HG03039 (cell line): Measurements from ENCODE around the gene CPLX3.
A peak's percentile ranks its signal among the peaks of the same experiment; 100 is the strongest.
"Not testable (repeated sequence)": the region's sequence is repeated elsewhere in the genome, so short reads cannot be mapped to it uniquely, and the experiment has no call there.

Experiments used
- ATAC-seq: cut with Tn5 transposase; IDR thresholded peaks from one replicate; pipeline ENCODE4 v1.9.1; 2021; ENCODE audit warnings: mild to moderate bottlenecking, moderate library complexity; ENCODE audit not compliant: unreplicated experiment

The CPLX3 gene, protein sequence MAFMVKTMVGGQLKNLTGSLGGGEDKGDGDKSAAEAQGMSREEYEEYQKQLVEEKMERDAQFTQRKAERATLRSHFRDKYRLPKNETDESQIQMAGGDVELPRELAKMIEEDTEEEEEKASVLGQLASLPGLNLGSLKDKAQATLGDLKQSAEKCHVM

DNA sequence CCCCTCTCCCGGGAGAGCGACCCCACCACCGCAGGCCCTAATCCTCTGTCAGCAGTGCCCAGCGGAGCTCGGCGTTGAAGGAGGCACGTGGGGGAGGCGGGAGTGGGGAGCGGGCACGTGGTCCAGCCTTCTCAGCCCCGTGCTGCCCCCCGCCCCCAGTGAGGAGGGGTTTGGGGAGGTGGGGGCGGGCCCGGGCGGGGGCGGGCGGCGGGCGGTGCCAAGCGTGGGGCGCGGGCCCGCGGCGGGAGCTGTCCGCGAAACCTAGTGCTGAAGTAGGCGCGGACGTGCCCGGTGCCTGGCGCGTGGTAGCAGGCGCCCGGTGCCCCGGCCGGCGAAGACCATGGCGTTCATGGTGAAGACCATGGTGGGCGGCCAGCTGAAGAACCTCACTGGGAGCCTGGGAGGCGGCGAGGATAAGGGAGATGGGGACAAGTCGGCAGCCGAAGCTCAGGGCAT is at the start of gene CPLX3:
Gene CPLX3 (plus strand): TSS at position 264 of the 456 bp plus-strand sequence. CDS start 77 bp downstream, at position 341.
- no peak for ATAC-seq

DNA sequence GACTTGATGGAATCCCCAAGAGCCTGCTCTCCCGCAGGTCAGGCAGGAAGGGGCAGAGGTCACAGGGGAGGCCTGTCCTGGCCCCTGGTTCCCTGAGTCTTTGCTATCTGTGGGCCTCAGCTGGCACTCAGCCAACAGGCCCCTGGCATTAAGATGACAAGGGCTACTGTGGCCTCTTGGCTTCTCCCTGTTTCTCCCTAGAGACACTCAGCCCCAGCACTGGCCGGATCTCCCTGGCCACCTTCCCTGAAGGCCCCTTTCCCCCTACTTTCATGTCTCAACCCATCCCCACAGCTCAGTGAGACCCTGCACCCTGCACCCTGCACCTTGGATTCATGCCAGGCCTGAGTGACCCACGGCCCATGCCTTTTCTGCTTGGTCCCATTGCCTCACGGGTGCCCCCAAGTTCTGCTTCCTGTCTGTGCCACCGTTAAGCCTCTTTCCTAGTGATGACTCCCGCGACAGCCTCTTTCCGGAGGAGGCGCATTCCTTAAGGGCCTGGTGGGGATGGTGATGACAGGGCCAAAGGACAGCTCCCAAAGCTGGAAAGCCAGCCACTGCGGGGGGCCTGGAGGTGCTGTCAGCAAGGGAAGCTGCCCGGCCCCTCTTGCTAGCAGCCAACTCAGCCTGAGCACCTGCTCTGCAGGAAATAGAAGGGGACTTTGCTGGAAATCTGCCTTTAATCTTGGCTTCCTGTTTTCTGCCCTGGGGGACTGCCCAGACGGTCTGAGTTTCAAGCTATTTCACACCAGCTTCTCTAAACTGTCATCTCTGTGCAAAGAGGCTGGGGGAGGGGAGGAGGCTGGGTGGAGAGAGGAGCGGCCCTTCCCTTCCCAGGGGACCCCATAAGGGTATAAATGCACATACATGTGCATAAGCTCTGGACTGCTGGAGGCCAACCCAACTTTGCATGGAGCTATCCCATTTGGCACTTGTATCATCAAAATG is 49.3 kb upstream of the CPLX3 start:
- no peak for ATAC-seq

DNA sequence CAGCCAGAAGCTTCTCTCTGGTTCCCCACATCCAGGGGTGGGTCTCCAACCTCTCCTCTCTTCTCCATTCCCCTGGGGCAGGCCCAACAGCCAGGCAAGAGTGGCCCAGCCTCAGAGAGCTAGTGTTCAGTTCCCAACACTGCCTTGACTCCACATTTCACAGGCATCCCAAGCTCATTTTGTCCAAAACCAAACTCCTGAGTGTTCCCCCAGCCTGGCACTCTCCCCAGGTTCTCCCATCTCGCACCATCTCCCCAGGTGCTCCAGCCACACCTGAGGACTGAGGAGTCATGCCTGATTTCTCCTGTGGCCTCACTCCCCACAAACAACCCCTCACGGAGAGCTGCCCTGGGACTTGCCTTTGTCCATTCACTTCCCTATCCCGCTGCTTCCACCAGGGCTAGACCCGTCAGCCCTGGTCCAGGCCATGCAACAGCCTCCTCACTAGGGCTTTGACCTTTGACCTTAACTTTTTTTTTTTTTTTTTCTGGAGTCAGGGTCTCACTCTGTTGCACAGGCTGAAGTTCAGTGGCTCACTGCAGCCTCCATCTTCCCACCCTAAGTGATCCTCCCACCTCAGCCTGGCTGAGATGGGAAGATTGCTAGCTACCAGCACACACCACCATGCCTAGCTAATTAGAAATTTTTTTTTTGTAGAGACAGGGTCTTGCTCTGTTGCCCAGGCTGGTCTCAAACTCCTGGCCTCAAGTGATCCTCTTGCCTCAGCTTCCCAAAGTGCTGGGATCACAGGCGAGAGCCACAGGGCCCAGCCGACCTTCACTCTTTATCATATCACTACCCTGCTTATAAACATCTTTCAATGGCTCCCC is 48.4 kb upstream of the CPLX3 start:
- no peak for ATAC-seq

DNA sequence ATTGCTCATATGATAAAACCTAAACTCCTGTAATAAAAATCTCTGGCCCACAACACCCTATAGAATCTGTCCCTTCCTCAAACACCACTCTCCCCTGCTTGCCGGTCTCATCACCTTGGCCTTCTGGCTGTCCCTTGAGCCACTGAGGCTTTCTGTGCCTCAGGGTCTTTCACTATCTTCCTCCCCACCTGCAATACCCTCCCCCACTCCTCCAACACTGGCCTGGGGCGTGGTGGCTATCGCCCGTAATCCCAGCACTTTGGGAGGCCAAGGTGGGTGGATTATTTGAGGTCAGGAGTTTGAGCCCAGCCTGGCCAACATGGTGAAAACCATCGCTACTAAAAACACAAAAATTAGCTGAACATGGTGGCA is 47.8 kb upstream of the CPLX3 start:
- ATAC-seq, result no peak

DNA sequence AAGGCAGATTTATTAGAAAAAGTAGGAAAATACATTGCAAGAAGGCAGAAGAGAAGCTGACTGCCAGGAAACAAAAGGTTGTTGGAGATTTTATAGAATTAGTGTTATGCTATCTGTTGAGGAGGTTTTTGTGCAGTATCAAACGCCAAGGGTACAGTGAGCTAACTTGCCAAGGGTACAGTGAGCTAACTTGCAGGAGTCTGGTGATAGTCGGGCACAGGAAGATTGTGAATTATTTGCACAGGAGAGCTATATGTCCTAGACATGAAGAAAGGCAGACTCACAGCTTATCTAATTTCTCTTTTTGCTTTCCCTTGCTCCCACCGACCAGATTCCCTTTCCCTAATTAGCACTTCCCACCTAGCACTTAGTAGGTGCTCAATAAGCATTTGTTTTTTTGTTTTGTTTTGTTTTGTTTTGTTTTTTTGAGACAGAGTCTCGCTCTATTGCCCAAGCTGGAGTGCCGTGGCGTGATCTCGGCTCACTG is 47.2 kb upstream of the CPLX3 start:
- no peak for ATAC-seq

DNA sequence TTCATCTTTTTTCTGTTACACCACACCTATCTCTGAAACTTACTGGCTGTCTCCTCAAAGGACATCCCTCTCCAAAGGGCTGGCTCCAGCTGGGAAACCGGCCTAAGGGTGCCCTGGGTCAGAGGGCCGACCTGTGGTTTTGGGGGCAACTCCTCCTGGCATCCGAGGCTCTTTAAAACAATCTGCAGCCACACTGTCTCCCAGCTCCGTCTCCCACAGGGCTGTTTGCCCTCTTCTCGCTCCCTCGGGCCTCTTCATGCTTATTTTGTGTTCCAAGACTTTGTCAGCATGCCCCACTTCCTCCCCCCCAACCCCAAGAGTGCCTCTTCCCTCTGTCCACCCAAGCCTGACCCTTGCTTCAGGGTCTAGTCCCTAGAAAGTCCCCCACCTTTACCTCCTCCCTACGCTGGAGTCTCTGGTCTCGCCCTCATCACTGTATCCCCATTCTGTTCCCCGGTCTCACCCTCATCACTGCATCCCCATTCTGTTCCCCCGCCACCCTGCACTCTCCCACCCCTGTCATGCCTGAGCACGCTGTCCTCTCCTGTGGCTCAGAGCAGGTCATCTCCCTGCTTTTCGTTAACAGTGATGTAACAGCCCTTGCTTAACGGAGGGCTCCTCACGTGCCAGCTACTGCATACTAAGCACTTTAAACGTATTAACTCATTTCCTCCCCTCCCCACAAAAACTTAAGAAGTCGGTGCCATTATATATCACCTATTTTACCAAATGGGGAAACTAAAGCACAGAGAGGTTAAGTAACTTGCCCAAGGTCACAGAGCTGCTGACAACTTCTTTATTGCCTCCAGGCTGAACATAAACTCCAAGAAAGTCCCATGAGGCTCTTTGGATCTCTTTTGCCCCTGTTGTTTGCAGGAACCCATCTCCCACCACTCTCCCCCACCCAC is 45.6 kb upstream of the CPLX3 start:
- ATAC-seq, result no peak

DNA sequence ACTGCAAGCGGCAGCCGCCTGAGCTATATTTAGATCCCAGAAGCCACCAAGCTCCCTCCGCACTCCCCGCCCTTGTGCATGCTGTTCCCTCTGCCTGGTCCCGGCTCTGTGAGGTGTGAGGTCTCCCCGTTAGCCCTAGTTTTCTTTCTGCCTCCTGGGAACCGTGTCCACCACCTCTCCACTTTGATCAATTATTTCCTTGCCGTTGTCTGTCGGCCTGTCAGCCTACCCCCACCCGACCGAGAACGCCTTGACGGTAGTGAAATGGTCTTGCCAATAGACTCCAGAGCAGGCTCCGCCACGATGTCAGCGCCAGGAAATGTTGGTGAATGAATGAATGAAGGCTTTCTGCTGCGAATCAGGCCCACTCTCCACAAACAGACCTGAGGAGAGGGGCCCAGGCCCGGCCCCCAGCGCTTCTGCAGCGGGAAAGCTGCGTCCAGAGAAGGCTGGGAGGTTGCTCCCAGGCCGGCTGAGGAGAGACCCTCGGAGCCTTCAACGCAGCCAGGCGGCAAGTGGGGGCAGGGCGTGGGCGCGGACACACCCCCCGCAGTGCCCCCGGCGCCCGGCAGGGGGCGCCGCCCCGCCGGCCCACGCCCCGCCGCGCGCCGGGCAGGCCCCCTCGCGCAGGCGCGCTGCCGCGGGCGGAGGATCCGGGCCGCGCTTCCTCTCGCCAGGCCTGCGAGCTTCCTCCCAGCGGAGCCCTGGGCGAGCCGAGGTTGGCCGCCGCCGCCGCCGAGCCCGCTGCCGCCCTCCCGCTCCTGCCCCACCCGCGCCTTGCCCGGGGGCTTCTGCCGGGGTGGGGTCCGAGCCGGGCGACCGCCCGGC is 44.8 kb upstream of the CPLX3 start, which contains the start of gene CSK:
Gene CSK (plus strand): TSS at position 650 of the 828 bp plus-strand sequence. CDS start 16,218 bp downstream, outside the sequence.
- ATAC-seq, result peak; percentile 32

DNA sequence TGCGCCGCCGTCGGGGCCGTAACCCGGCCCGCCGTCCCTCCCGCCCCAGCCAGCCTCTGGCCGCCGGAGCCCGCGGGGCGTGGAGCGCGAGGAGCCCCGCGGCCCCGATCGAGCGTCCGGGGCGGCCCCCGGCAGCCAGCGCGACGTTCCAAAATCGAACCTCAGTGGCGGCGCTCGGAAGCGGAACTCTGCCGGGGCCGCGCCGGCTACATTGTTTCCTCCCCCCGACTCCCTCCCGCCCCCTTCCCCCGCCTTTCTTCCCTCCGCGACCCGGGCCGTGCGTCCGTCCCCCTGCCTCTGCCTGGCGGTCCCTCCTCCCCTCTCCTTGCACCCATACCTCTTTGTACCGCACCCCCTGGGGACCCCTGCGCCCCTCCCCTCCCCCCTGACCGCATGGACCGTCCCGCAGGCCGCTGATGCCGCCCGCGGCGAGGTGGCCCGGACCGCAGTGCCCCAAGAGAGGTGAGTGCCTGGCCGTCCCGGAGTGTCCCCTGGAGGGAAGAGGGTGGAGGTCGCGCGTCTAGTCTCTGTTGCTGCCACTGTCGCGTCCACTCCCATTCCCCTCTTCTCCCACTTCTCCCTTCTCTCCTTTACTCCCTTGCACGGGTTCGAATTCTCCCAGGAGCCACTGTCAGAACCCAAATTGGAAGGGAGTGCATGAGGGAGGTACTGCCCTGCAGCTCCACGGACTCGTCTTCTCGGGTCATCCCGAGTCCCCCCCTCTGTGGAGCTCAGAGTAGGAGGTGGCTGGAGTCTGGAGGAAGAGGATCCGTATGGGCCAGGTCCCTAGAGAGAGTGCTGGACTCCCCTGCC is 44.0 kb upstream of the CPLX3 start:
- ATAC-seq, result peak; percentile 2

DNA sequence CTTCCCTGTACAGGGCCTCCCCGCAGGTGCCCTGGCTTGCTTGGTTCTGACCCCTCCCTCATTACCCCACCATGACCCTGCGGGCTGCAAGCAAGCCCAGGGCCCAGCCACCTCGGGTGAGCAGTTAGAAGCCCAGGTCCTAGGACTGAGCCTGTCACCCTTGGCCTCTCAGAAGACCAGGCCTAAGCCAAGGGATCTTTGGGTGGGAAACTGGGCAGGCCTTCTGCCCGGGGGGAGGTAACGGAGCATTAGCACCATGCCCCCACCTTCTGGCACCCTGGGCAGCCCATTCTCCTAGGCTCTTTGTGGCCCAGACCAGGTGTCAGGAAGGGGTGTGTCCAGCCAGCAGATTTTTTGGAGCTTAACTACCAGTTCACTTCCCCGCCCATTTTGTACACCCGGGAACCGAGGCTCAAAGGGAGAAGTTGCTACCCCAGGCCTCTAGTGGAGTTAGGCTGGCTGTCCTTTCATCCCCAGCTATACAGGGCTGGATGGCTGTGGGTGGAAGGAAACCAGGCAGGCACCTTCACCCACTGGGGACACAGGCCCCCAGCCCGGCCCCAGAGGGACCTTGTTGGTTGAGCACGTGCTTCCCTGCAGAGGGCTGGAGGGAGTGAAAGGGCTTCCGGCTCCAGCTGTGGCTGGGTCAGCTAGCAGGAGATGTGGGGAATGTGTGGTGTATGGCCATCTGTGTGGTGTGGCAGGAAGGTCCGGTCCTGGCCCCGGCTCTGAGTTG is 43.2 kb upstream of the CPLX3 start:
- ATAC-seq, result no peak

DNA sequence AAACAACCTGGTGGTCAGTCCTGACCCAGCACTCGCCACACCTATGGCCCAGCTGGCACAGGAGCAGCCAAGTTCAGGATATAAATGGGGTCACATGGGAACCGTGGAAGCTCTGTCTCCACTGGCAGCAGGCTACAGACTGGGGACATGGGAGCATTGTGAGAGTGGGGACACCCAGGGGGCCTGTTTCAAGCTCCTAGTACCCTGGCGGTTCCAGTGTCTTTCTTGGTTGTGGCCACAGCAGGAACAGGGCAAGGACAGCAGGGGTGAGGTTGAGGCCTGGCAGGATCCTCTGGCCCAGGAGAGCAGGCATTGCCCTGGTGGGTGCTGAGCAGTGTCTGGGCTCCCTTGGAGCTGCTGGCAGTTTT is 42.6 kb upstream of the CPLX3 start:
- no peak for ATAC-seq

DNA sequence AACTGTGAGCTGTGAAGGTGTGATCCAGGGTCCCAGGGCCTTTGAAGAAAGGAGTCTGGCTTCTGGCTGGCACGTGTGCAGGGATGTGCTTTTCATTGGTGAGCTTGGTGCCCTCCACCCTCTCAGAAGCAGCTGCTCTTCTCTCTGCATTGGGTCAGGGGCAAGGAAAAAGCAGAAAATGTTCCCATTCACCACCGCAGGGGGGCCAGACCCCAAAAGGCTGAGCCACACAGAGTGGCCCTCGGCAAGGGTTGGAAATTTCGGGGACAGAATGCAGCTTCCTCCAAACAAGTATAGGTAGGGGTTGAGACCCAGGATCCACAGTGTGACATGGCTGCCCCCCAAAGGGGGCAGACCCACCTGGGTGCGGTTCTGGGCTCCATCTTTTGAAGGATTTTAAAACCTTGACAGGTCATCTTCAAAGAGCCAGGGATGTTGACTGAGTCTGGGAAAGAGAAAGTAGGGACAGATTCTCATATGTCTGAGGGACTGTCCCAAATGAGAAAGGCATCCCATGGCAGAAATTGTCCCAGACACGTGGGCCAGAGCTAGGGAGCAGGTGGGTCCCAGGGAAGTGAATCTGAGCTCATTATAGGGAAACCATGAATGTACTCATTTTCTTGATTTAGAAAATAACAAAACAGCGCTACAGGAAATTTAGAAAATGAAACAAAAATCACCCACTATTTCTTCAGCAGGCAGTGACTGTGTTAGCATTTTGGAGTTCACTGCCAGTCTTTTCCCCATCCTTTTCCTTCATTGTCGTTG is 41.8 kb upstream of the CPLX3 start:
- no peak for ATAC-seq

DNA sequence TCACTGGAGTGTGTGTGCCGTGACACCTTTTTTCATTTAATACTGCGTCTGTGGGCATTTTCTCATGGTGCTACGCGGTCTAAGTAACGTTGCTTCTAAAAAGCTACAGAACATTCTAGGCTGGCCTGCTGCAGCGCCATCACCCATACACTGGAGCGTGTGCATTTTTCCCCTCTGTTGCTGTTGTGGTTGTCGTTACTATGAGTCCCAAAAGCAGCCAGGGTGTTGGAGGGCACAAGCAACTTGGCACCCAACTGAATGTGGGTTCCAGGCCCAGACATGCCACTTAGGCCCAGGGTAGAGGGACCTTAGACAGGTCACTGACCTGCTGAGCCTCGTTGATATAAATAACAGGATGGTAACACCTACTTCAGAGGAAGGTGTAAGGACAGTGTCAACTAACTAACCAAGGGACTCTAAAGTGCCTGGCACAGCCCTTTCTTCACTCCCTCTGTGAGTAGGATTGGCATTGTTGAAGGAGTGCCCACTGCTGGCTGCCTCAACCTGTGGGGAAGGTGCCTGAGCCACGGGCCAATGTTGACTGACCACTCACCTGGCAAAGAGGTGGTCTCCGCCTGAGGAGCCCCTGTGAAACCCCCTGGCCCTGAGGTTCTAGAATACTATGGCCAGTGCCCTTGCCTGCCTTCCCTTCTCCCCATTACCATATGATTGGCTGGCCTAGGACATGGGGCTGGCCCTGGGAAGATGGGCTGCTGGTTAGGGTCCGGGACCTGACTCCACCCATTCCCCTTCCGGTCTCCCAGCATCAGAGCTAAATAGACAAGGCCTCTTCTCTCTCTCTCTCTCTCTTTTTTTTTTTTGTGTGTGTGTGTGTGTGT is 41.0 kb upstream of the CPLX3 start:
- no peak for ATAC-seq

DNA sequence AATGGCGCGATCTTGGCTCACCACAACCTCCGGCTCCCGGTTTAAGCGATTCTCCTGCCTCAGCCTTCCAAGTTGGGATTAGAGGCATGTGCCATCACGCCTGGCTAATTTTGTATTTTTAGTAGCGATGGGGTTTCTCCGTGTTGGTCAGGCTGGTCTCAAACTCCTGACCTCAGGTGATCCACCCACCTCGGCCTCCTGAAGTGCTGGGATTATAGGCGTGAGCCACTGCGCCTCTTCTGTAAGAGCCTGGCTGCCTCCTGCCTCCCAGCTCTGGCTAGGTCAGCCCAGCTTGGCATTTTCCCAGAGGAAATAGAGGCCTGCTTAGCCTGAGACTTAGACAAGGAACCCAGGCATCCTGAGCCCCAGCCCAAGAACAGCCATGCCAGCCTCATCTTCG is 40.3 kb upstream of the CPLX3 start:
- ATAC-seq, result not testable (repeated sequence)

DNA sequence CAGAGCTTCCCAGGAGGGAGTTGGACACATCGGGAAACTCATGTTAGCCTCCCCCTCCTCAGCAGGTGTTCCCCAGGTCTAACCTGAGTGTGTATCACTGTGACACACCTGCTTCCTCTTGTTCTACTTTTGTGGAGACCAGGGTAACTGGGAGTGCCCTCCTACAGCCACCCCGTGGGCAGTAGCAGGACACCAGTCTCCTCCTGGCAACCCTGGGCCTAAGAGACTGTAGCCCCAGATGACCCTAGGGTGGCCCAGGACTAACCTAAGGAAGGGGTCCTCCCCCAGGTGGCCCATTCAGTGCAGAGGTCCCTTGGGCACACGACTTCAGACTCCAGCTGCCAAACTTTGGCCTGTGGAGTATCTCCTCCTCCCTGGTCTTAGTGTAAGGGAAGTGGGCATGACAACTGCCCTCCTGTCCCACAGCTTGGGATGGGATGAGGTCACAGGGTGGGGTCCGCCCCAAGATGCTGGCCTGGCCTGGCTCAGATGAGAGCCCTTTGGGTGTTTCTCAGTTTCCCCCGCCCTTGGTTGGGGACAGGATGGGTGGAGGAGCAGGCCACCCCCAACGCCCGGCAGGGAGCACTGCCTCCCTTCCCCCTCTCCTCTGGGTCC is 39.8 kb upstream of the CPLX3 start:
- ATAC-seq, result no peak

DNA sequence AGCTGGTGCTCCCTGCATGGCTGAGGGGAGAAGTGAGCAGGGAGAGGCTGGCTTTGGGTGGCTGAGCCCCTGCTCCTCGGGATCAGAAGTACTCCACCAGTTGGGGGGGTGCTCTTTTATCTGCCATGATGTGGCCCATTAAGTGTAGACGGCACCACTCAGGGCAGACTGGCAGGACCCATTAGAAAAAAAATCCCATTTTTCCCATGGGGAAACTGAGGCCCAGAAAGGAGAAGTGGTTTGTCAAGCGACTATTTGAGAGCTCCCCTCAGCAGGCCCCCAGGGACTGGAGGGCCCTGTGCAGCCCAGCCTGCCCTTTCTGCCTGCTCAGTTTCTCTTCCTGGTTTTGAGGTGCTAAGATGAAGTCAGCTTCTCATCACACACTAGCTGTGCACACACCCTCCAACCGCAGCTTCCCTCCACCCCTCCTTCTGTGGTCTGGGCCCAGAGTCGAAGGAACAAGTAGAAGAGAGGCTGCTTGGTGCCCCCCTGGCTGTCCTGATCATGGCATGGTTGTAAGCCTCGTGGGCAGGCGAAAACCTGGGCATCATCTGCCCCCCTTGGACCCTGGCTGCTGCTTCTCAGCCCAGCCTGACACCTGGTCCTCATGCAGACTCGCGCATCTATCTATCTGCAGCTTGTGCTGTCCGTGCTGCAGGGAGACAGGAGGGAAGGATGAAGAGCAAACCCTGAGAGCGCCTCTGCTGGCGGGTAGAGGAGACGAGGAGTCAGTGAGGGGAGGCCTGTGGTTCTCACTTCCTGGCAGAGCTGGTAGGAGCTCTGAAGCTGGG is 39.0 kb upstream of the CPLX3 start:
- peak; percentile 38 for ATAC-seq
